ENCODE data around the gene FRMD5. TPM values are rescaled to one million over a fixed set of nuclear protein-coding genes. Genes with fewer than 3 reads are reported as not detected.

FRMD5 gene
- total RNA-seq, 1 experiment from 2014 or later = 3.9 TPM

GRCh38 chr15:43985976-43986680, 208.9 kb downstream of the FRMD5 start:
- Mint-ChIP-seq H3K27me3 (ENCODE audit: low read depth) (no peaks in the 10 kb centered on the region), H3K36me3 (ENCODE audit: insufficient read depth in 1 of 3, low read depth in 3 of 3) (peaks cover 4 to 12% (median 8%) of the 10 kb centered on the region in 3 experiments; a peak in 4 of 7 replicates), H3K4me1 (peaks cover 10 to 14% of the 10 kb centered on the region in 2 experiments), H3K27ac (no peak overlapping the region), H3K9me3 (no peaks in the 10 kb centered on the region), H3K4me3 (no peak overlapping the region)
- no peak overlapping the region for H3K9ac ChIP-seq (ENCODE audit: extremely low read depth, insufficient read length, low read length)
- H2BK20ac ChIP-seq (ENCODE audit: low read depth, low read length, poor library complexity, severe bottlenecking) = no peak overlapping the region
- no peaks in the 10 kb centered on the region for H3K4me1 ChIP-seq (ENCODE audit: insufficient read depth, low read length)
- no peak overlapping the region for H2BK5ac ChIP-seq (ENCODE audit: insufficient read length, low read length)
- no CpG with 5 or more reads among the region's 7 CpGs for WGBS (ENCODE audit: extremely low coverage, insufficient read length, low lambda C conversion rate)
- no peak overlapping the region for H2AK5ac ChIP-seq (ENCODE audit: insufficient read length, low read length)
- H3K79me1 ChIP-seq (ENCODE audit: insufficient read depth, low read depth, low read length, poor library complexity, severe bottlenecking) = no peaks in the 10 kb centered on the region
- no peak overlapping the region for H3K4me2 ChIP-seq (ENCODE audit: insufficient read depth, insufficient read length, low read length)
- no peak overlapping the region for H3T11ph ChIP-seq (ENCODE audit: low read length)
- no peak overlapping the region for H3K56ac ChIP-seq (ENCODE audit: insufficient read length, low read depth, low read length)
- H3K23me2 ChIP-seq (ENCODE audit: insufficient read length, low read depth, low read length, poor library complexity, severe bottlenecking) = no peaks in the 10 kb centered on the region
- no peaks in the 10 kb centered on the region for H3K27me3 ChIP-seq (ENCODE audit: insufficient read depth, low read length)
- no peak overlapping the region for H3K4ac ChIP-seq (ENCODE audit: low read depth, low read length)
- H4K5ac ChIP-seq (ENCODE audit: insufficient read length, low read depth, low read length) = no peak overlapping the region
- H3K79me2 ChIP-seq (ENCODE audit: insufficient read depth, low read length) = no peaks in the 10 kb centered on the region
- no peak for DNase-seq
- H4K91ac ChIP-seq (ENCODE audit: insufficient read length, low read depth, low read length) = no peak overlapping the region
- no peak overlapping the region for H3K27ac ChIP-seq (ENCODE audit: insufficient read length, low read depth, low read length)
- H2BK15ac ChIP-seq (ENCODE audit: low read depth, low read length) = no peak overlapping the region
- H3K9me3 ChIP-seq (ENCODE audit: control insufficient read depth, low read depth, low read length) = no peaks in the 10 kb centered on the region
- H3K18ac ChIP-seq (ENCODE audit: insufficient read length, low read depth, low read length) = no peak overlapping the region
- no peak for TF ChIP-seq CTCF (conservative IDR thresholded peaks at IDR 0.05)
- H4K8ac ChIP-seq (replicated peaks; ENCODE audit: insufficient read length, low read depth, low read length) = no peak overlapping the region
- H2AFZ ChIP-seq (ENCODE audit: low read length) = no peak overlapping the region
- no peak overlapping the region for H3K14ac ChIP-seq (ENCODE audit: insufficient read depth, low read length)
- H3K23ac ChIP-seq (ENCODE audit: insufficient read length, low read depth, low read length) = no peak overlapping the region
- H2BK120ac ChIP-seq (ENCODE audit: low read depth, low read length, poor library complexity, severe bottlenecking) = no peak overlapping the region
- no peak overlapping the region for H2BK12ac ChIP-seq (ENCODE audit: insufficient read length, low read depth, low read length)
- no peaks in the 10 kb centered on the region for H4K20me1 ChIP-seq (ENCODE audit: control insufficient read depth, insufficient read depth, insufficient read length)
